ENCODE measurements around the gene GPC6.

GPC6 gene

DNA sequence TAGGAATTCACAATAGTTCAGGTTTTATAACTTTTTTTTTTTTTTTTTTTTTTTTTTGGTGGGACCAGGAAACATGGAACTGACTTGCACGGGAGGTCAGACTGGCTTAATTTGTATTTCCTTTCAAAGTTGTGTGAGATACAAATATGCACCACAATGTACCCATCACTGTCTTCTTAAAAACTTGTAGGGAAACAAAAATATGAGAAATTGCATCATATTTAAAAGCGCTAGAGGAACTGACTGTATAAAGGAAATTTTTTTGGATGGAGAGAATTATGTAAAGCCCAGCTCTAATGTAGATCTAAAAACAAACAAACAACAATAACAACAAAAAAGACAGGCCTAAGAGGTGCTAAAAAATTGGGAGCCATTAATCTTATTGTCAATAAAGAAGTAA, 1006.3 kb downstream of the GPC6 start:
- no peak for DNase-seq

DNA sequence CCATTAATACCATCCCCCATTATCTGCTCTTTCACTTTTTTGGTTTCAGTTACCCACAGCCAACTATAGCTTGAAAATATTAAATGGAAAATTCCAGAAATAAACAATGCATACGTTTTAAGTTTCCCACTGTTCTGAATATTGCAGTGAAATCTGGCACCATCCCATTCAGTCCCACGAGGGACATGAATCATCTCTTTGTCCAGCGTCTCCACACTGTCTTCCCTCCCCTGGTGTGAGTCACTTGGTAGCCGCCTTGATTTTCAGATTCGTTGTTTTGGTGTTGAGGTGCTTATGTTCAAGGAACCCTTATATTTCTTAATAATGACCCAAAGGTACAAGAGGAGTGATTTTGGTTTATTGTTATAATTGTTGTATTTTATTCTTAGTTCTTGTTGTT, 1006.8 kb downstream of the GPC6 start:
- DNase-seq: peak in 24 of 56 donors; percentile 0 to 57 (median 14)

DNA sequence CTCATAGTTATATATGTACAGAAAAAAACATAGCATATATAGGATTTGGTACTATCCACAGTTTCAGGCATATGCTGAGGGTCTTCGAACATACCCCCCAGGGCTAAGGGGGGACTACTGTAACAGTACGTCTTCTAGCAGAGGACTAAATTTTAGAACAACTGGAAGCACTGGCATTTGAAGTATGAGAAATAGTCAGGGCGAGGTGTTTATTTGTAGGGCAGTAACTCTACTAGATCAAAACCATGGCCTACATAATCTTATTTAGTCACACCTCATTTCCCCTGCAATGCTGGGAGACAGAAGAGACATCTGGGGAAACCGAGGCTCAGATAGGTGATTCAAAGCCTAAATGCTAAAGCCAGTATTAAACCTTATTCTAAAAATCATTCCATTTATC, 1007.2 kb downstream of the GPC6 start:
- DNase-seq: no peak

DNA sequence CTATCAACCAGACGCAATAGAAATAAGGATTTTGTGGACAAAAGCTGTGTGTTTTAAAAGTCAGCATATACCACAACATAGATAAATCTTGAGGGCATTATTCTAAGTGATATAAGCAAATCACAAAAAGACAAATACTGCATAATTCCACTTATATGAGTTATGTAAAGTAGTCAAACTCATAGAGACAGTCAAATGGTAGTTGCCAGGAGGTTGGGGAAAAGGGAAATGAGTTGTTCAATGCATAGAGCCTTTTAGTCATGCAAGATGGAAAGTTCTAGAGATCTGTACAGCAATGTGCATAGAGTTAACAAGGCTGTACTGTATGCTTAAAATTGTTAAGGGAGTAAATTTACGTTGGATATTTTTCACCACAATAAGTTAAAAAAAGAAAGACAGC, 1008.1 kb downstream of the GPC6 start:
- DNase-seq: no peak

DNA sequence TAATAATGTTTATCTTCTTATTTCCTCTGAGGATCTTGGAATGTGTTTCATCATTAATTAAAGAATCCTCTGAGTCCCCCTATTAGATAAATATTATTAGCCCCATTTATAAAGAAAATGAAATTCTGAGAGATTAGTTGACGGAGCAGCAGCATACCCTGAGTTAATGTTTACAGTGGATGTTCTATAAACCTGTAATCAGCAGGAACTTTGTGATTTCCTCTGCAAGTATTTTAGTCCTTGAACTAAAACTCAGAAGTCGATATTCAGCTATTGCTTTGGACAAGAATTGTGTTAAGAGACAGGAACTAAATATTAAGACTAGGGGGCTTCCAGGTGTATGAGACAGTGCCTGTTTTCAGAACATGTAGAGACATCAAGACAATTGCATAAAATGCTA, 1009.5 kb downstream of the GPC6 start:
- no peak for DNase-seq

DNA sequence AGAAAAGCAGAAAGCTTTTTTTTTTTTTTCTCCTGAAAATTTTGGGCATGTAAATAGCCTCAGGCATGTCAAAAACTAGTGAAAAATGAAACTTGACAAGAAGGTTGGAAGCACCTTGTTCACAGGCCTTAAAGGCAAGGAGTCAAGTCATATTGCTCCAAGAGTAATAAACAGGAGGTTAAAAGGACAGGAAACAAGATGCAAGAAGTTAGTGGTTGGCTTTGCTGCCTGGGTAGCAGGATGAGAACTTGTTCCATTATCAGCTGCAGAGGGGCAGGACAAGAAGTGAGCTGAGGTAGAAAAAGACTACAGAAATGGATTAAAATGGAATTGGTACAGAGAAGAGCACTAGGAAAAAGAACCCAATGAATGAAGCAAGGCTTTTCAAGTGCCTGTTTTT, 1010.3 kb downstream of the GPC6 start:
- no peak for DNase-seq

DNA sequence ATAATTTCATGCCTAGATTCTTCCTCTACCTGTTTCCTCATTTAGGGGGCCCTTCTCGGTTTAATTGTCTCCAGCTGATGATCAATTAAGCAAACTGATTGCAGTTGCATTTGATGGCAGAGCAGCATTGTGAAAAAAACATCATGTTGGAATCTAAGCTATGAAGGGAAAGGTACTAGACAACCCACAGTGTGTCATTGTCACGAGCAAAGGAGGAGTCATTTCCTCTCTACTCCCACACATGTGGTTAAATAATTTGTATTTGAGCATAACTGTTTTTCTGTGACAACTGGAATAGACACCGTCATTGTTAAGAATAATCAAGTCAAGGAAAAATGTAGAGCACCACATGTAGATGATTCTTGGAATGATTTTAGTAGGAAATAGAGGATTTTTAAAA, 1012.5 kb downstream of the GPC6 start:
- no peak for DNase-seq

DNA sequence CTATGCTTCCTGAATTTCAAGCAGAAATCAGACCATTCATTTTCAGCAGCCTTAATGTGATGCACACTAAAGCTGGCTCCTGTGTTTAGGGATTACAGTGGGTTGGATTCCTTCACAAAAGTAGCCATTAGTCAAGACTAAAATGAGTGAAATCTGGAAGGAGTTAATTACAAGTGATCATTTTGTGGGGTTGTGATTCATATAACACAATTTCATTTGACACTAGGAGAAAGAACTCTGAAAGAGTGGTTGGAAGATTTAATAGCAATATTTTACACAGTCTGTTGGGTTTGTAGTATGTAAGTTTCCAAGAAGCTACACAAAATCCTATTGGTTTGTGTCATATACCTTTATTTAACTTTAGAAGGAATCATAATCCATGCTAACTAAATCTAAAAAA, 1015.9 kb downstream of the GPC6 start:
- no peak for DNase-seq

DNA sequence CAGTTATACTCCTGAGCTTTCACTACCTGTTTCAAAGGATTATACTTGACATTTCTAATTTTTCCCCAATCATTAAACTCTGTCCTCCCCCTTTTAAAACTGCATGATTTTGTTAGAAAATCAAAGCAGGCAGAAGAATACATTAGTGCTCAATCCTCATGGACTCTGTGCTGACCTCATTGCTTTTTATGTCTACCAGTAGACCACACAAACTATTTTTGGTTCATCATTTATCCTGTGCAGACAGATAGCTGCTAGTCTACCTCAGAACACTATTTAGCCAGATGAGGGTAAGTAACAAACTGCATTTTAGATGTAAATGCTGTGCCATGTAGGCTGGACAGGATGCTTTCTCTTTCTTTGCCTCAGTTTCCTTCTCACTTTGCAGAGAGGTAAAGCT, 1016.9 kb downstream of the GPC6 start:
- no peak for DNase-seq

DNA sequence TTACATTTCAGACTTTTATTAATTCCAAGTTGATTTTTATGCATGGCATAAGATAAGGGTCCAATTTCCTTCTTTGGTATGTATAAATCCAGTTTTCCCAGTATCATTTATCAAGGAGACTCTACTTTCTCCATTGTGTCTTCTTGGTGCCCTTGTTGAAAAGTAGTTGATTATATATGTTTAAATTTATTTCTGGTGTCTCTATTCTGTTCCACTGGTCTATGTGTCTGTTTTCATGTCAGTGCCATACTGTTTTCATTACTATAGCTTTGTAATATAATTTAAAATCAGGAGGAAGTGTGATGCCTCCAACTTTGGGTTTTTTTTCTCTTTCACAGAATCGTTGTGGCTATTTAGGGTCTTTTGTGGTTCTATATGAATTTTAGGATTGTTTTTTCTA, 1019.9 kb downstream of the GPC6 start:
- DNase-seq: no peak

DNA sequence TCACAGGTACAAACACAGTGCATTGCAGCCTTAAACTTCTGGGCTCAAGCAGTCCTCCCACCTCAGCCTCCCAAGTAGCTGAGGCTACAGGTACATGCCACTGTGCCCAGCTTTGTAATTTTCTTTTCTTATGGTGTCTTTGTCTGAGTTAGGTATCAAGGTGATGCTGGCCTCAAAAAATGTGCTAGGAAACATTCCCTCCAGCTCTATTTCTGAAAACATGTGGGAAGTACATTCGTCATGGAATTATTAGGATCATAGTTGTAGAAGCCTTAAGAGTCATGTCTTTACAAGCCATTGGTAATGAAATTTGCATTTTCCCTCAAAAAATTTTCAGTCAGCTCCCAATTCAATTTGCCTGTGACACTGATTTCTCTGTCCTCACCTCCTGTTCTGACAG, 1021.3 kb downstream of the GPC6 start:
- no peak for DNase-seq

DNA sequence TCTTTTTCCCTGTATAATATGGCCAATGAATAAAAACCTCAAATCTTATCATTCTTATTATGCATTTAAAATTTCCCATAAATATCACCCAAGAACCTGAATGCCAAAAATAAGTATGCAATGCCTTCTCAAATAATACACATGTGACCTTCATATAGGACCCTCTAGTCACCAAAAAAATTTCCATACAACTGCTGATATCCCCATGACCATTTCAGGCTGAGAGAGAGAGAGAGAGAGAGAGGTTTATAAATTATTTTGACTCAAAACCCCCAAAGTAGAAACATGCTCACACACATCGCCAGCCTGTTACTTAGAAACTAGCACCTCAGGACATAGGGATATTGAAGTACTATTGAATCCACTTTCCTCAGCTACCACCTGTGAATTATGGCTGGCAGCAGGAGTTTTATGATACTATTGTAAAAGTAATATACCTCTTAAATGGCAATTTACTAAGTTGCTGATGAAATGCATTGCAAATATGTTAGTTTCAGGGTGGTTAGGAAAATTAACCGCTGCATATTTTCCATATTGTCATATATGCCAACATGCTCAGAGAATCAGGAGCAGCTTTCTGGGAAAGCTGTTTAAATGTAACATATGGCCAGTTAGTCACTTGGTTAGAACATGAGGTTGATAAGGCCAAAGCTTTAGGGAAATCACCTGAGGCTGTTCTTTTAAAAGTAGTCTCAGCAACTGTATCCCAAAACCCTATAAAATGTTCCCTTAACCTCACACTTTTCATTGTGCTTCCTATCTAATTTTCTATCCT, 1022.0 kb downstream of the GPC6 start:
- no peak for DNase-seq

DNA sequence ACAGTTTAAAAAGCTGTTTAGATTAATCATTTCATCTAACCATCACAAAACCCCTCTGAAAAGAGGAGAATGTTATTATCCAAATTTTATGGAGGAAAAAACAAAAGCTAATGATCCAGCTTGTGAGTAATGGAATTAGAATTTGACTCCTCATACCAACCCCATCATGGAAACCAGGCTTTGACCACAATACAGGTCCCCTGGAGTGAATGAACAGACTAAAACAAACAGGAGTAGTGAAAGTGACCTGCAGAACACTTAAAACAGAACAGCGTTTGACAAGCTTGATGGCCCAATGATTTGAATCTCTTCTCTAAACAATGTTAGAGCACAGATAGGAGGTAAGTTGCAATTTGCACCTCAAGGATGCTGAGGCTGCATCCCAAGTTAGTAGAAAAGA, 1022.9 kb downstream of the GPC6 start:
- no peak for DNase-seq

DNA sequence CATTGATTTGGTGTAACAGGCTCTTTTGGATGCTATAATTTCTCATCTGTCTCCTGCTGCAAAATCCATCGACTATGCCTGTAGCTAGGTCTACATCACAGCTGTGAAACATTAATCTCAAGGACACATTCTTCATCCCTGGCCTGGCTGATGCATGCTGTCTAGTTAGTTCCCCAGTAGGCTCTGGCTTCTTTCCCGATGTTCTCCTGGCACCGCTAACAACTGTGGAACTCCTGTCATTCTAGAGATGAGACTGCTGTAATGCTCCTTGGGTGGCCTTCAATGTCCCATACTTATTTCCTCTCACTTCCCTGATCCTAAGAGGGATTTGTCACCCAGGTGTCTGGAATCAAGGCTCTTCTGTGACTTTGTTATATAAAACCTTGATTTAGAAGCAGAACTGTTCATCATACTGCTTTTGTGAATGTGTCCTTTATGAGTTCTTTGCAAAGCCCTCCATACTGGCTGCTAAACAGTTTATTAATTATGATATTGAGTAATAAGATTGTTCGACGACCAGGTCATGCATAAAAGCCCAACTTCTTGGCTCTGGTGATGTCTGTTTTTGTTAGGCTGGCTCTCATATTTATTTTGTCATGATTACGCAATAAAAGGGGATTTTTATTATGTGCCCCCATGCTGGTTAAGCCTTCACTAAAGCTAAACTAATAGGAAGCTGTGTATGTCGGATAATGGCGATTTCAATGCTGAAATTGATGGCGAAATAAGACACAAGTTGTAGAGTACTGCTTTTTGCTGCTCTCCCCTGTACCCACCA, 1025.4 kb downstream of the GPC6 start:
- no peak for DNase-seq

DNA sequence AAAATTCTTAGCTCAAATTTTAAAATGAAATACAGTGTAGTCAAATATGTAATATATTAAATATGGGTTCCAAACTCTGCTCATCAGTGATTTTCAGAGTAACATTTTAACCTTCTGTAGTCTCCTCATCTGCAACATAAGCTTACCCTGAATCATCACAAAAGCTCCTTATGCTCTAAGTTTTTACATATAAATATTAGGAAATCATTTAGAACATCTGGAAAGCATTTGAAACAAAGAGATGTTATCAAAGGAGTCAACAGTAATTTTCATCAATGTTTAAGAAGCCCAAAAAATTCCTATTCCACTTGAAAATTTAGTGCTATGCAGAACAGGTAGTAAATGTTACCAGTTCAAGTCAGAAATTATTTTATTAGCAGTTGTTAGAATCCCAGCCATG, 1028.1 kb downstream of the GPC6 start:
- no peak for DNase-seq

DNA sequence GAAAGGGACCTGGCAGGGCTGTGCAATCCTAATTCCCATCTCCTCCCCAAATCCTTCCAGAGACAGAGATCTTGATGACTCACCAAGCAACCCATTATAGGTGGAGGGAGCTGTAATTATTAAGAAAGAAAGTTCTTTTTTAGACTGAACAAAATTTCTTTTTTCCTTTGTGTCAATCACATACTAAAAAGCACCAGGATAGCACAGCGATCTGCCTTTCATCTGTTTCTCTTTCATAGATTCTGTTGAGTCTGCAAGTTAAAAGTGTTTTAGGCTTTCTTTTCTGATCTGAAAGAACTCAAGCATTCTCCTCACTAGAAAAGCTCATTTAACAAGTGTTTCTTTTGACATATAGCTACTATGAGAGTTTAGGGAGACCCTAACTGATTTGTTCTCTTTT, 1030.1 kb downstream of the GPC6 start:
- DNase-seq: no peak

DNA sequence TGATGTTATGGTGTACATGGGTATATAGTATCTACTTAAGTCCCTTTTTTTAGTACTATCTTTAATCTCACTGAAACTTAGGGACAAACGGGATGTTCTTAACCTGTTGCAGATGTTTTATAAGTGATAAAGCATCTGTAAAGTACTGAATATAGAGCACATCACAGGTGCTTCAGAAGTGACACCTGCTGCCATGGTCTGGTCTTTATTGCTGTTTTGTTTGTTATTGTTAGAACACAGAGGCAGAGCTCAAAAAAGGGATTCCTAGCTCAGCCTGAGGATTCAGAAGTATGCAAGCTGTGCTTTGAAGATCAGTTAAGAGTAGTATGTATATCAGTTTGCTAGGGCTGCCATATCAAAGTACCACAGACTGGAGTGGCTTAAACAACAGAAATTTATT, 1033.4 kb downstream of the GPC6 start:
- no peak for DNase-seq

DNA sequence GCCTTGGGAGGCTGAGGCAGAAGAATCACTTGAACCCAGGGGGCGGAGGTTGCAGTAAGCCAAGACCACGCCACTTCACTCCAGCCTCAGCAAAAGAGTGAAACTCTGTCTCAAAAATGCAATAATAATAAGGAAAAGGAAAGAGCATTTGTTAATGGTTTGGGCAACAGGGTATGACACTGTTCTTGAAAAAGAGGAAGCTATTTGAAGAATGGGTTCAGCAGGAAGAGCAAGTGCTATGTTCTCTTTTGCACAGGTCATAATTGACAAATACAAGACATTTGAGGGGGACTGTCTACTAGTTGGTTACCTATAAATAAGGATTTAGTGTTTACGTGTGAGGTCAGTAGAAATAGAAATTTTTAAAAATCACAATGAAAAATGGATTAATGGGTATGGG, 1034.6 kb downstream of the GPC6 start:
- DNase-seq: no peak

DNA sequence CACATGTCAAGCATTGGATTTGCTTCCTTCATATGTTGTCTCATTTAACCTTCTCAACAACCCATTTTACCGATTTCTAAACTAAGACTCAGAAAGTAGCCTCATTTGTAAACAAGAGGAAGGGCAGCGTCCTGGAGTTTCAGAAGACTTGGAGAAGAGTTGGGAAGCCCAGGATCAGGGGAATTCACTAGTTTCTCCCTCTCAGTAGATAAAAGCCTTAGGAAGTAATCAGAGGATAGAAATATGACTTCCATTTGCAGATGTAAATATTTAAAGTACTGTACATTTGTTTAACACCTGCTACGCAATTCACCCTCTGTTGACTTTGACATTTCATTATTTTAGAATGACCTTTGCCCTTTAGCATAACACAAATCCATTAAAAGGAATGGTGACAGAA, 1036.4 kb downstream of the GPC6 start:
- DNase-seq: no peak

DNA sequence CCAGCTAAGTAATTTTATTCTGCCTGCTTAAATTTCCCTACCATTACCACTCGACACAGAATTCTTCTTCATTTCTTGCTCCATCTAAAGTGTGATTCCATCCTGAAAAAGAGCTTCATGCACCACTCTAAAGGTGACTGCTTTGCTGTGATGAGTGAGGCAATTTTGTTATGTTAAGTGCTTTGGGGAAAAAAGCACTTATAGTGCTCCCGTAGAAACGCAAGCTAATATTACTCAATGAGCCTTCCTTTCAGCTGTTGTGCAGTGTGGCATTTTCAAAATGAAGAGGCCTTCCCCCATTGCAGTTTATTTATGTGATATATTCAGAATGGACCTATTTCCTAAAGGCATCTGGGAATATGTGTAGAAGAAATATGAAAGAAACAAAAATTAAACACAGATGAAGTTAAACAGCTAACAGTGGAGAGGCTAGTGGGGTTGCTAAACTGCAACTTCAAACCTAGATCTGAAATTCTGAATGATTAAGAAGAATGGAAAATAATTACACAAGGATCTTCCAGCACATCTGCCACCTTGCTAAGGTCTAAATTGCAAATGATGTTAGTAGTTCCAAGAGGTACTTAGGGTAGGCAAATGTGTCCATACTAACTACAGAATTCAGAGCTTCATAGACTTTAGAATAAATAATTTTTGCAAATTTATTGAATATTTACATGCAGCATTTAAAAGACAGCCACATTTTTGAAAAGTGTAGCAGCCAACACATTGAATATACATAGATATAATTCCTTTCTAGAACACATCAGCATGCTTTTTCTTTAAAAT, 1041.2 kb downstream of the GPC6 start:
- no peak for DNase-seq

DNA sequence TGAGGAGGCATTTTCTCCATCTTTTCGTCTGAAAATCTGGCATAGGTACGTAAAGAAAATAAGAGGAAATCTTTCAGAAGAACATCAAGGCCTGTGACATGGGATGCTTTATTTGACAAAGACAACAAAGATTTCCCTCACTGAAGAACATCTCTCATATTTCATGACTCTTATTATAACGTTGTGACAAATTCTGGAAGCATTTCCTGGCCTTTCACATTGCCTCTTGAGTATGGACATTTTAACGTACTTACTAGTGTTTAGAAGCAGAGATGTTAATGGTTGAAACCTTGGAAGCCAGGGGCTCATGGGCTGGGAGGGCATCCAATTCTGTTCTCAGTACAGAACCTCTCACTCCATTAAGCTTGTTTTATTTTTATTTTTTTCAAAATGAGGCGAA, 1042.1 kb downstream of the GPC6 start:
- no peak for DNase-seq

DNA sequence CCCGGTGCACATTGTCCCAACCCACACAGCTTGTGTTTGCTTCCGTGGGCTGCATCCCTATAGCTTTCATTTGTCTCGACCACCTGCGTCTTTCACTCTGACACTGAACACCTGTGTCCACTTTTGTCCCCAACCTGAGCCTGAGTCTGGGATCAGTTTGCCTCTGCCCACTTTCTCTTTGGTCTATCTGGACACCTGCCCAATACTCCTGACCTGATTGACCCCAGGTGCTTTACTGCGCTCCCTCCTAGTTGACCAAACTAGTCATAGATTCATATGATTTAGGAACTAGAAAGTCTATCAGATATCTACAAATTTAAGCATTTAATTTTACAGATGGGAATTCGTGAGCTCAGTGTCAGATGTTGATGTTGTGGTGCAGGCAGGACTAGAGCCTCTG, 1043.0 kb downstream of the GPC6 start:
- DNase-seq: no peak

Measured in amygdala (tissue), 56 donors.